IPS-NIHi7 (cell line): ENCODE results near the gene IFT88.

Source experiments
- DNase-seq: peaks from one replicate; pipeline ENCODE4 v3.0.0; 2012; ENCODE audit warnings: mixed read lengths; ENCODE audit errors: extremely low spot score

Gene IFT88

GRCh38 chr13:20566468-20566897 is 474 bp upstream of the IFT88 start:
- no peak for DNase-seq

DNA sequence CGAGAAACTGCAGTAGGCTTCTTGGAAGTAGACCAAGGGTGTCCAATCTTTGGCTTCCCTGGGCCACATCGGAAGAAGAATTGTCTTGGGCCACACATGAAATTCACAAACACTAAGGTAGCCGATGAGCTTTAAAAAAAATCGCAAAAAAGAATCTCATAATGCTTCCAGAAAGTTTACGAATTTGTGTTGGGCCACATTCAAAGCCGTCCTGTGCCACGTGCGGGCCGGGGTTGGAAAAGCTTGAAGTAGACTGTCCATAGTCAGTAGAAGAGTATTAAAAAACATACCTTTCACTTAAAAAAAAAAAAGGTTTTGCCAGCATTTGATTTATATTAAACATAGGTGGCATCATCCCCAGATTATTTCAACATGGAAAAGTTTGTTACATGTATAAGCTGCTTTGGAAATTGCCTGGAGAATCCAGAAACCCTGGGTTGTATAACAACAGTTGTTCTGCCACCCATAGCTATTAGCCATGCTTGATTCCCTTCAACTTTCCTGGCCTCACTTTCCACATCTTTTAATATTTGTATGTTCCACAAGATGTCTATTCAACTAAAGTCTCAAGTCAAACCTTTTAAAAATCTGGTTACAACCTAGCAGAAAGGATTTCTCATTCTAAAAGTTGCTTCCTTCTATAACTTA is 1.0 kb downstream of the IFT88 start:
- DNase-seq, result no peak

GRCh38 chr13:20570517-20570916 is 3.6 kb downstream of the IFT88 start:
- DNase-seq, result no peak

- DNase-seq, result no peak
Observed at GRCh38 chr13:20571676-20572075, 4.7 kb downstream of the IFT88 start.

GRCh38 chr13:20573186-20573585 is 6.2 kb downstream of the IFT88 start:
- no peak for DNase-seq

- no peak for DNase-seq
Observed at GRCh38 chr13:20573636-20574035, 6.7 kb downstream of the IFT88 start.

DNA sequence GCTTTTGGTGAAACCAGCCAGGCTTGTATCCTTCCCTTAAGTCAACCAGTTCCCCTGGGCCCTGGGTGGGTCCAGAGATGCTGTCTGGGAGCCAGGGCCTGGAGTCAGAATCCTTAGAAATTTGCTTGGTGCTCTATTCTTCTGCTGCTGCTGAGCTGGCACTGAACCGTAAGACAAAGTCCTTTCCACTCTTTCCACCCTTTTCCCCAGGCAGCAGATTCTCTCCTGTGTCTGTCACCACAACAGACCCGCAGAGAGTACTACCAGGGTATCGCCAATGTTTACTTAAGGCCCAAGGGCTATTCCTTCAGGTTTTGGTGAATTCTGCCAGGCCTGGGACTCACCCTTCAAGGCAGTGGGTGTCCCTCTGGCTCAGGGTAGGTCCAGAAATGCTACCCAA is 12.2 kb downstream of the IFT88 start:
- DNase-seq, result no peak

DNA sequence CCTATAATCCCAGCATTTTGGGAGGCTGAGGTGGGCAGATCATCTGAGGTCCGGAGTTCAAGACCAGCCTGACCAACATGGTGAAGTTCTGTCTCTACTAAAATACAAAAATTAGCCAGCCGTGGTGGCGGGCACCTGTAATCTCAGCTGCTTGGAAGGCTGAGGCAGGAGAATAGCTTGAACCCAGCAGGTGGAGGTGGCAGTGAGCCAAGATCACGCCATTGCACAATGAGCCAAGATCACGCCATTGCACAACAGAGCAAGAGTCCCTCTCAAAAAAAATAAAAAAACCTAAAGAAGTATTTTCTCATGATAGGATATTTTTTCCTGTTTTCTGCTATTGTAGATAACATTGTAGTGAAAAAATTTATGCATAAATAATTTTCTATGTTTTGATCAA is 13.3 kb downstream of the IFT88 start:
- DNase-seq, result no peak

DNA sequence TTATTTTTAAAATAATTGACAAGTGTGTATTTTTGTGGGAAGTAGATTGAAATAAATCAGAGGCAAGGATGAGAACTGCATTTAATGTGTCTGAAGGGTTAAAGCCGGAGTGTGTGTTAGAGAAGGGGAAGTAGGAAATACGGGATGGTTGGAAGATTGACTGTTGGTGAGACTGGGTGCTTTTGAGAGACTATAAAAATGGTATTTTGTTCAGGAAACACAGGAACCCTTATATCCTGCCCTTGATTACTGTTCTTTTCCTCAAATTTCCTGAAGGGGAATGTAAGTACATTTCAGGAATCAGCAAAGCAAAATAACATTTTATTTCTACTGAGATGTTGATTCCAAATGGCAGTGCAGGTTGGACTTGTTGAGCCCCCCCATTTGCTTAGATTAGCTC is 15.1 kb downstream of the IFT88 start:
- no peak for DNase-seq

DNA sequence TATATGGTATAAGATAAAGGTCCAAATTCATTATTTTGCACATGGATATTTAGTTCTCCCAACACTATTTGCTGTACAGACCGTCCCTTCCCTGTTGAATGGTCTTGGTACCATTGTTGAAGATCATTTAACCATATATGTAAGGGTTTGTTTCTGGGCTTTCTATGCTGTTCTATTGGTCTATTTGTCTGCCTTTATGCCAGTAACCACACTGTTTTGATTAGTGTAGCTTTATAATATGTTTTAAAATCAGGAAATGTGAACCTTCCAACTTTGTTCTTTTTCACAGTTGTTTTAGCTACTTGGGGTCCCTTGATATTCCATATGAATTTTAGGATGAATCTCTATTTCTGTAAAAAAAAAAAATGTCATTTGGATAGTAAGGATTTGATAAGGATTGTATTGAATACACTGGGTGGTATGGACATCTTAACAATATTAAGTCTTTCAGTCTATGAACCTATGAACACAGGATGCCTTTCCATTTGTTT is 16.9 kb downstream of the IFT88 start:
- DNase-seq, result no peak

DNA sequence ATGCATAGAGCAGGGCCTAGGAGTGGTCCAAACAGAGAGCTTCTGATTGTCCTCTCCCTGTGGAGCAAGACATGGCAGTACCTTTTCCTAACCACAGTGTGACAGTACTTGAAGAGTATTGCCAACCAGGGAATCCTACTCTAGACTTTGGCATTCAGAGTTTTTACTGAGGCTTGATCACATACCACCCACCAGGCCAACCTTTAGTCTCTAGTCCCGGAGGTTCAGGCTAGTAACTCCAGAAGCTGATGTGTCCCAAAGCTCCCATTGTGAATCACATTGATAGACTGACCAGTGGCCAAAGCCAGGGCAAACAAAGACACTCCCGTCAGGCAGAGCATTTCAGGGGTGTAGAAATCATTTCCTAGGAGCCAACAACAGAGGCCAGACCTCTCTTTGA is 18.4 kb downstream of the IFT88 start:
- no peak for DNase-seq

- no peak for DNase-seq
Observed at GRCh38 chr13:20588529-20589110, 21.7 kb downstream of the IFT88 start.

- no peak for DNase-seq
Observed at GRCh38 chr13:20590561-20590960, 23.6 kb downstream of the IFT88 start.

DNA sequence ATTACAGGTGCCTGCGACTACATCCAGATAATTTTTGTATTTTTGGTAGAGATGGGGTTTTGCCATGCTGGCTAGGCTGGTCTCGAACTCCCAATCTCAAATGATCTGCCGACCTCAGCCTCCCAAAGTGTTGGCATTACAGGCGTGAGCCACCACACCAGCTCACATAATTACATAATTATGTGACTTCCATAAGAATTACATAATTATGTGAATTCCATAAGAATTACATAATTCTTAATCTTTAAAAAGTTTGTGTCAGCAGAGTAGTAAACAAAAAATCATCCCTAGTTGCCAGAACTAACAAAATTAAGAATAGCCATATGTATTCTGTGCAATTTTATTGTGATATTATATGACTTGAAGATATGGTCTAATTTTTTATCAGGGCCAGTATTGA is 25.6 kb downstream of the IFT88 start:
- DNase-seq, result no peak

DNA sequence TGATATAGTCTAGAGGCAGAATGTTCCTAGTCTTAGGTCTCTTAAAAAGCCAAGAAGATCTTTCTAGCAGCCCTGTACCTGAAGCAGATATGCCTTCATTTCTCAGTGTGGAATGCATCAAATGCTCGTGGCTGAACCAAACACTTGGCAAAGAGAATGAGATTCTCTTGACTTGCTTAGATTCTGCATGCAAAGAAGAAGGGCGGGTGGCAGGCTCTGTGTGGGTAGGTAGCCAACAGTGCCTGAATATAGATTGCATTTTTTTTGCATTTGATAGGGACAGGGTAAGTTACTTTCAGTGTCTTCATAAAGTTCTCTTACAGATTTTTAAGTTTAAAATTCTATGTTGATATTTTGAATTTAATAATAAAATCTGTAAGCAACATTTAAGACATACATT is 27.3 kb downstream of the IFT88 start:
- DNase-seq, result no peak

DNA sequence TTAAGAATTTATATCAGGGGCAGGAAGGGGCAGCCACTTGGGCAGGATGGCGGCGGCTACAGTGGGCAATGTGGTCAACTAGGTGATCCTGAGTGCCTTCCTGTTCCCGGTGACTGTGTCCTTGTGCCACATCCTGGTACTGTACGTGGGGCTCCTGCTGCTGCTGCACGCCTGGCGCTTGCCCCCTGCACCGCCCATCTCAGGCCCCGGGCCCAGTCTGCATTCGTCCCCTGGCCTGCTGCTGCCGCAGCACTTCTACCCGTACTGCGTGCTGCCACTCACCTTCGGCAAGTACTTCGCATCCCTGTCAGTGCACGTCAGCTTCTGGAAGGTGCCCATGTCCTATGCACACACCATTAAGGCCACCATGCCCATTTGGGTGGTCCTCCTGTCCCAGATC is 40.1 kb downstream of the IFT88 start:
- DNase-seq, result no peak

- no peak for DNase-seq
Observed at GRCh38 chr13:20608438-20609020, 41.6 kb downstream of the IFT88 start.

GRCh38 chr13:20609145-20609544 is 42.2 kb downstream of the IFT88 start:
- DNase-seq, result no peak

GRCh38 chr13:20610006-20610405 is 43.0 kb downstream of the IFT88 start:
- no peak for DNase-seq

GRCh38 chr13:20616059-20616797 is 49.3 kb downstream of the IFT88 start:
- DNase-seq, result no peak

DNA sequence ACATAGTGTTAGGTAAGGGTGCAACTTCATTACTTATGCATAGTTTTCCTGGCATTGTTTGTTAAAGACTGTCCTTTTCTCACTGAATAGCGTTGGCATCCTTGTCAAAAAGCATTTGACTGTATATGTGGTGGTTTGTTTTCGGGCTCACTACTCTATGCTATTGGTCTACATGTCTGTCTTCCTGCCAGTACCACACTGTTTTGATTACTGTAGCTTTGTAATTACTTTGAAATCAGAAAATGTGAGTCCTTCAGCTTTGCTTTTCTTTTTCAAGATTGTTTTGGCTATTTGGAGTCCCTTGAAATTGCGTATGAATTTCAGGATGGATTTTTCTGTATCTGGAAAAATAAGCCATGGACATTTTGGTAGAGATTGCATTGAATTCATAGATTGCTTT is 56.0 kb downstream of the IFT88 start:
- no peak for DNase-seq

DNA sequence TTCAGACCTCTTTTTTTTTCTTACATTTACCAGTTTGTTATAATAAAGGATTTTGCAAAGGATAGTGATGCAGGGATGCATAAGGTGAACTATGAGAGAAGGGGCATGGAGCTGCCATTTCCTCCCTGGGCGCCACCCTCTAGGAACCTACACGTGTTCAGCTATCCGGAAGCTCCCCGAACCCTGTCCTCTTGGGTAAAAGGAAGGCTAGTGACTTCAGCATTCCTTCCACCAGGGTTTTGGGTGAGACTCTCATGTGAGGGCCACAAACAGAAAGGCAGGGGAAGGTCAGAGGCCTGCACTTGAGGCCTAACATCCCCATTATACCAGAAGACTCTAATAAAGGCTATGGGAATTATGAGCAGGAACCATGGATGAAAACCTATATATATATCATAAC is 57.3 kb downstream of the IFT88 start:
- DNase-seq, result no peak

DNA sequence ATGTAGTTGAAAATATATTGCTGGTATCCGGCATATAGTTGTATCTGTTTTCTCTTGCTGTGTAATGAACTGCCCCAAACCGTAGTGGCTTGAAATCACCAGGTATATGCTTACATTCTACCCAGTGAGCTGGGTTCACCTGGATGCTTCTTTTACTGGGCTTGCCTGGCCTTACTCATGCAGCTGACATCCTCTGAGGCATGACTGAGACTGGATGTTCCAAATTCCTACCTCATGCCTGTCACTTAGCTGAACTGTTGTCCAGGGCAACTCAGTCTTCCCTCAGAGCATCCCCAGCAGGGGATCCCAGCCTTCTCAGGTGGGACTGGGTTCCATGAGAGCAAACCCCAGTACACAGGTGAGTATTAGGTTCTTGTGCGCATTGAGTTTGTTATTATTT is 66.8 kb downstream of the IFT88 start:
- no peak for DNase-seq
